ENCODE data around the gene USP54. TPM values are rescaled to one million over a fixed set of nuclear protein-coding genes. Genes with fewer than 3 reads are reported as not detected.

USP54 gene
- total RNA-seq, 3 donors from 2014 or later (not counting 1 experiment from before 2014, with no cell fraction given), result 4.4 to 10.2 (median 5.5) TPM

DNA sequence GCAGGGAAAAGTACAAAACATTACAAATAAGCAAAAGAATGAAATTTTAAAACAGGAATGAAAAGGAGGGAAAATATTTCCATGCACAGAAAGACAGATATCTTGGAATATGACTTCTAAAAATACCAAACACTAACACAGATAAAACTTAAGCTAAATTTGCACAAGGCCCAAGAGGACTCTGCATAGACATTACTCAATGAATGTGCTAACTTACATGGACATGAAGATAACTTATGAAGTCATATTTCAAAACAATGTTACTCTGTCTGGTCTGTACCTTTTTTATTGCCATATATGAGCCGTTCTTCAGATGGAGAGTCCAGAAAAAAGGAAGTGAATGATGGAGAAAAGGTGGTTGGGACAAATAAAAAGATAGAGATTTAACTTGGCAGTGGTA is 142.8 kb downstream of the USP54 start:
- no peak overlapping the region for H3K27ac Mint-ChIP-seq
- no peaks in the 10 kb centered on the region for H3K9me3 Mint-ChIP-seq

More for the DNA sequence above, 142.8 kb downstream of the USP54 start:
- TF ChIP-seq, protein P1, sequence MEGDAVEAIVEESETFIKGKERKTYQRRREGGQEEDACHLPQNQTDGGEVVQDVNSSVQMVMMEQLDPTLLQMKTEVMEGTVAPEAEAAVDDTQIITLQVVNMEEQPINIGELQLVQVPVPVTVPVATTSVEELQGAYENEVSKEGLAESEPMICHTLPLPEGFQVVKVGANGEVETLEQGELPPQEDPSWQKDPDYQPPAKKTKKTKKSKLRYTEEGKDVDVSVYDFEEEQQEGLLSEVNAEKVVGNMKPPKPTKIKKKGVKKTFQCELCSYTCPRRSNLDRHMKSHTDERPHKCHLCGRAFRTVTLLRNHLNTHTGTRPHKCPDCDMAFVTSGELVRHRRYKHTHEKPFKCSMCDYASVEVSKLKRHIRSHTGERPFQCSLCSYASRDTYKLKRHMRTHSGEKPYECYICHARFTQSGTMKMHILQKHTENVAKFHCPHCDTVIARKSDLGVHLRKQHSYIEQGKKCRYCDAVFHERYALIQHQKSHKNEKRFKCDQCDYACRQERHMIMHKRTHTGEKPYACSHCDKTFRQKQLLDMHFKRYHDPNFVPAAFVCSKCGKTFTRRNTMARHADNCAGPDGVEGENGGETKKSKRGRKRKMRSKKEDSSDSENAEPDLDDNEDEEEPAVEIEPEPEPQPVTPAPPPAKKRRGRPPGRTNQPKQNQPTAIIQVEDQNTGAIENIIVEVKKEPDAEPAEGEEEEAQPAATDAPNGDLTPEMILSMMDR (IDR thresholded peaks at IDR 0.05), result no peak
- WGBS (ENCODE audit: insufficient coverage), result 92% methylated on average over 1 of the region's 1 CpG
- H3K4me3 ChIP-seq (ENCODE audit: low read length), result no peak overlapping the region
- no peak overlapping the region for H3K27ac ChIP-seq (ENCODE audit: low read length)
- intact Hi-C loops (cut with micrococcal nuclease), result no loop called here
- H3K36me3 Mint-ChIP-seq, result peaks cover 8% of the 10 kb centered on the region
- ATAC-seq (no peak), DNase-seq (no peak)
- no peaks in the 10 kb centered on the region for H3K9me3 ChIP-seq (ENCODE audit: control insufficient read depth, insufficient read depth, low read length)
- peaks cover 0 to 6% of the 10 kb centered on the region in 2 donors for H3K4me1 Mint-ChIP-seq
- H3K4me1 ChIP-seq (ENCODE audit: control insufficient read depth, insufficient read depth, low read length), result no peaks in the 10 kb centered on the region
- H3K36me3 ChIP-seq (ENCODE audit: control insufficient read depth, insufficient read depth, low read length), result peaks cover 43% of the 10 kb centered on the region
- H3K4me3 Mint-ChIP-seq, result no peak overlapping the region
- no peaks in the 10 kb centered on the region for H3K27me3 Mint-ChIP-seq (ENCODE audit: low read depth in 2 of 2)
- no peaks in the 10 kb centered on the region for H3K27me3 ChIP-seq (ENCODE audit: control insufficient read depth, insufficient read depth, low read length)

Other genes starting within 250 kb of the USP54 start
- gene CFAP70, start 232.5 kb downstream of the USP54 start, total RNA-seq, result 1 to 10 TPM in 1 of 3 donors, under 1 TPM in 2; 0.28 to 2.9 (median 0.95) TPM
- gene ANXA7, start 177.3 kb downstream of the USP54 start, total RNA-seq, result 10 to 100 TPM; 61.0 to 82.0 (median 72.5) TPM
- gene MSS51, start 157.8 kb downstream of the USP54 start, total RNA-seq, result 1 to 10 TPM; 3.1 to 4.8 (median 4.5) TPM
- gene PPP3CB, start 95.3 kb downstream of the USP54 start, total RNA-seq, result 10 to 100 TPM; 38.7 to 49.9 (median 41.2) TPM
- not detected for gene MYOZ1, start 50.1 kb upstream of the USP54 start, total RNA-seq
- gene SYNPO2L, start 64.7 kb upstream of the USP54 start, total RNA-seq, result not detected
- 10 to 100 TPM in 1 of 3 donors, 1 to 10 TPM in 2; 8.4 to 14.6 (median 9.4) TPM for gene AGAP5, start 106.8 kb upstream of the USP54 start, total RNA-seq
- gene SEC24C, start 153.0 kb upstream of the USP54 start, total RNA-seq, result 100 to 1,000 TPM; 153 to 161 (median 160) TPM
- gene CHCHD1, start 190.7 kb upstream of the USP54 start, total RNA-seq, result 1 to 10 TPM; 5.2 to 7.0 (median 5.9) TPM
- 100 to 1,000 TPM; 157 to 161 (median 159) TPM for gene ZSWIM8, start 194.3 kb upstream of the USP54 start, total RNA-seq
- gene NDST2, start 220.3 kb upstream of the USP54 start, total RNA-seq, result 10 to 100 TPM; 64.7 to 73.8 (median 65.4) TPM